Spleen (tissue), 7 donors: ENCODE measurements around the gene BTG4.

ENCODE experiments used
- POLR2A ChIP-seq, 3 donors: fragments of 450-650 bp; IDR thresholded peaks; one replicate each; pipeline ENCODE4 v1.5.1; 2017; ENCODE audit warnings: antibody characterized with exemption in 3 of 3, mild to moderate bottlenecking in 1 of 3
- POLR2AphosphoS5 ChIP-seq, 3 donors: sonication (generic); formaldehyde crosslinking; IDR thresholded peaks; one replicate each; pipeline ENCODE4 v1.5.1; 2017; ENCODE audit warnings: antibody characterized with exemption in 3 of 3
- TF ChIP-seq, protein P1 (sequence below), 11 experiments: fragments of 200-600 bp in 7 of 11; fragments of 450-650 bp in 4 of 11; sonication (generic) in 4 of 11; IDR thresholded peaks in 8 of 11; conservative IDR thresholded peaks in 3 of 11; 1 replicate in 7 of 11; 2 replicates in 4 of 11; pipeline versions ENCODE4 v1.4.0 to v1.8.0; 2016 to 2021; ENCODE audit warnings: antibody characterized with exemption in 11 of 11, inconsistent platforms in 4 of 11, mild to moderate bottlenecking in 1 of 11
- donor health status: DM: no; HTN: no; CAD: no; lungs with moderate emphysema.
- donor health status: DM: no; HTN: no; CAD: no.
- donor health status: DM: no; HTN: no; CAD: no.

DNA sequence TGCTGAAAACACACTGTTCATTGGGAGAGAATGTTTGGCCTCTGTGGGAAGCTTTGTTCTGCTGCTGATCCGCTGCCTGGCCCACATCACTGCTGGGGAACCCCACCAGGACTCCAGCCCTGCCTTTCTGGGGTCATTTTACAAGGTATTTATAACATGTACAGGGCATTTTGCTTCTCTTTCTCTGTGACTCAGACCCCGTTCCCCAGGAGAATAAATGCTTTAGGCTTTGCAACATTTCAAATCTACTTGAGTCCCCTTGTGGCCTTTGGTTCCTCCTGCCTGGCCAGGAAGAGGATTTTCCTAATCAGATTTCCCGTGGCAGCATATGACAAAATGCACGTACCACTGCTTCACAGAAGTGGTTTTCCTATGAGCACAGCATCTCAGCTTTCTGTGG lies 43.0 kb downstream of the BTG4 start:
- TF ChIP-seq, protein P1, sequence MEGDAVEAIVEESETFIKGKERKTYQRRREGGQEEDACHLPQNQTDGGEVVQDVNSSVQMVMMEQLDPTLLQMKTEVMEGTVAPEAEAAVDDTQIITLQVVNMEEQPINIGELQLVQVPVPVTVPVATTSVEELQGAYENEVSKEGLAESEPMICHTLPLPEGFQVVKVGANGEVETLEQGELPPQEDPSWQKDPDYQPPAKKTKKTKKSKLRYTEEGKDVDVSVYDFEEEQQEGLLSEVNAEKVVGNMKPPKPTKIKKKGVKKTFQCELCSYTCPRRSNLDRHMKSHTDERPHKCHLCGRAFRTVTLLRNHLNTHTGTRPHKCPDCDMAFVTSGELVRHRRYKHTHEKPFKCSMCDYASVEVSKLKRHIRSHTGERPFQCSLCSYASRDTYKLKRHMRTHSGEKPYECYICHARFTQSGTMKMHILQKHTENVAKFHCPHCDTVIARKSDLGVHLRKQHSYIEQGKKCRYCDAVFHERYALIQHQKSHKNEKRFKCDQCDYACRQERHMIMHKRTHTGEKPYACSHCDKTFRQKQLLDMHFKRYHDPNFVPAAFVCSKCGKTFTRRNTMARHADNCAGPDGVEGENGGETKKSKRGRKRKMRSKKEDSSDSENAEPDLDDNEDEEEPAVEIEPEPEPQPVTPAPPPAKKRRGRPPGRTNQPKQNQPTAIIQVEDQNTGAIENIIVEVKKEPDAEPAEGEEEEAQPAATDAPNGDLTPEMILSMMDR (IDR thresholded peaks at IDR 0.05 in 8 of 11, conservative IDR thresholded peaks at IDR 0.05 in 3 of 11), result no peak
- TF ChIP-seq POLR2A (IDR thresholded peaks at IDR 0.05), result no peak
- no peak for TF ChIP-seq POLR2AphosphoS5 (IDR thresholded peaks at IDR 0.05)
